ENCODE data around the gene TTC23.

Gene TTC23

GRCh38 chr15:99279827-99280226, 30.4 kb upstream of the TTC23 start:
- TF ChIP-seq, protein P1, sequence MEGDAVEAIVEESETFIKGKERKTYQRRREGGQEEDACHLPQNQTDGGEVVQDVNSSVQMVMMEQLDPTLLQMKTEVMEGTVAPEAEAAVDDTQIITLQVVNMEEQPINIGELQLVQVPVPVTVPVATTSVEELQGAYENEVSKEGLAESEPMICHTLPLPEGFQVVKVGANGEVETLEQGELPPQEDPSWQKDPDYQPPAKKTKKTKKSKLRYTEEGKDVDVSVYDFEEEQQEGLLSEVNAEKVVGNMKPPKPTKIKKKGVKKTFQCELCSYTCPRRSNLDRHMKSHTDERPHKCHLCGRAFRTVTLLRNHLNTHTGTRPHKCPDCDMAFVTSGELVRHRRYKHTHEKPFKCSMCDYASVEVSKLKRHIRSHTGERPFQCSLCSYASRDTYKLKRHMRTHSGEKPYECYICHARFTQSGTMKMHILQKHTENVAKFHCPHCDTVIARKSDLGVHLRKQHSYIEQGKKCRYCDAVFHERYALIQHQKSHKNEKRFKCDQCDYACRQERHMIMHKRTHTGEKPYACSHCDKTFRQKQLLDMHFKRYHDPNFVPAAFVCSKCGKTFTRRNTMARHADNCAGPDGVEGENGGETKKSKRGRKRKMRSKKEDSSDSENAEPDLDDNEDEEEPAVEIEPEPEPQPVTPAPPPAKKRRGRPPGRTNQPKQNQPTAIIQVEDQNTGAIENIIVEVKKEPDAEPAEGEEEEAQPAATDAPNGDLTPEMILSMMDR (IDR thresholded peaks at IDR 0.05) = no peak

GRCh38 chr15:99279290-99279689, 29.9 kb upstream of the TTC23 start:
- TF ChIP-seq, protein P1 (IDR thresholded peaks at IDR 0.05) = no peak

GRCh38 chr15:99275525-99276128, 26.2 kb upstream of the TTC23 start:
- TF ChIP-seq, protein P1 (IDR thresholded peaks at IDR 0.05) = no peak

- TF ChIP-seq, protein P1 (IDR thresholded peaks at IDR 0.05) = no peak
Observed at GRCh38 chr15:99275061-99275460, 25.7 kb upstream of the TTC23 start.

GRCh38 chr15:99273801-99274200, 24.4 kb upstream of the TTC23 start:
- TF ChIP-seq, protein P1 (IDR thresholded peaks at IDR 0.05) = no peak

- TF ChIP-seq, protein P1 (IDR thresholded peaks at IDR 0.05) = no peak
Observed at GRCh38 chr15:99268431-99268830, 19.1 kb upstream of the TTC23 start.

- TF ChIP-seq, protein P1 (IDR thresholded peaks at IDR 0.05) = no peak
Observed at GRCh38 chr15:99267957-99268356, 18.6 kb upstream of the TTC23 start.

DNA sequence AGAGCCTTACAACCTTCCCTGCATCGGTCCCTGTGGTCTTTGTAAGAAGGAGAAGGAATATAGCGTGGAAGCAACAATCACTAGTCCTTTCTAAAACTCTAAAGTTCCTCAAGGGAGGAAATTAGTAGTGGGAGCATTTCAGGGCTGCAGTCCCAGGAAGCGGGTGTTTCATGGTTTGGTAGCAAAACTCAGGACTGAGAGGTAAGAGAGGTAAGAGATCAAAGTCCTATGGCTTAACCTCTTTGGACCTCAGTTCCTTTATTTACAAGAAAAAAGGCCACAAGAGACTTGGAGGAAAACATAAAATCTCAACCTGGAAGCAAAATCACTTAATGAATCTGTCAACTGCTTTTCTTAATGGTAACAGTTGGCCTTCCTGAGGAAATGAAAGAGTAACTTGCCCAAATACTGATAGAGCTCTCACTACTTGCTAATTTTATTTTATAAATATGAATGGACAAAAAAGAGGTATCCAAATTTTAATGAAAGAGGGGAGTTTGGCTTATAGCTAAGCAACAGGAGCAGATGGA, 16.2 kb upstream of the TTC23 start:
- TF ChIP-seq, protein P1 (IDR thresholded peaks at IDR 0.05) = no peak
